NCI-H2029 treated with DMSO at 0.1 percent for 48 hours (cell line): ENCODE results near the gene UGT1A3.
A peak's percentile ranks its signal among the peaks of the same experiment; 100 is the strongest.
"Not testable (repeated sequence)": the region's sequence is repeated elsewhere in the genome, so short reads cannot be mapped to it uniquely, and the experiment has no call there.

ENCODE experiments used
- DNase-seq: peaks from one replicate; lab custom pipeline; 2025; lab: John Stamatoyannopoulos, UW

UGT1A3 gene

GRCh38 chr2:233707940-233708644, 20.8 kb upstream of the UGT1A3 start:
- no peak for DNase-seq

- DNase-seq: no peak
These were observed 19.9 kb upstream of the UGT1A3 start for GRCh38 chr2:233708942-233709341.

- DNase-seq: peak; percentile 27
These were observed 17.4 kb upstream of the UGT1A3 start for GRCh38 chr2:233711312-233712008.

GRCh38 chr2:233712611-233713261, 16.1 kb upstream of the UGT1A3 start, which contains the start of gene UGT1A5:
Gene UGT1A5 (plus strand): TSS chr2:233712907. CDS start chr2:233712992, 85 bp downstream.
- no peak for DNase-seq

GRCh38 chr2:233713262-233713615, 15.6 kb upstream of the UGT1A3 start:
- DNase-seq: no peak

GRCh38 chr2:233714121-233714520, 14.7 kb upstream of the UGT1A3 start:
- no peak for DNase-seq

- no peak for DNase-seq
These were observed 10.3 kb upstream of the UGT1A3 start, which contains the start of gene UGT1A4 for GRCh38 chr2:233718552-233718951. Gene UGT1A4 (plus strand): TSS chr2:233718736. CDS start chr2:233718821, 85 bp downstream.

- DNase-seq: not testable (repeated sequence)
These were observed 8.2 kb downstream of the UGT1A3 start for GRCh38 chr2:233736868-233737653.

- DNase-seq: no peak
These were observed 12.0 kb downstream of the UGT1A3 start for GRCh38 chr2:233740870-233741269.

- DNase-seq: no peak
These were observed 14.8 kb downstream of the UGT1A3 start for GRCh38 chr2:233743464-233744259.

- DNase-seq: no peak
These were observed 16.4 kb downstream of the UGT1A3 start for GRCh38 chr2:233745073-233745755.

GRCh38 chr2:233745838-233746237, 17.0 kb downstream of the UGT1A3 start:
- not testable (repeated sequence) for DNase-seq

- no peak for DNase-seq
These were observed 17.8 kb downstream of the UGT1A3 start for GRCh38 chr2:233746475-233747282.

- DNase-seq: no peak
These were observed 18.4 kb downstream of the UGT1A3 start for GRCh38 chr2:233747283-233747544.

- DNase-seq: not testable (repeated sequence)
These were observed 21.8 kb downstream of the UGT1A3 start for GRCh38 chr2:233750689-233751088.

GRCh38 chr2:233751212-233752009, 22.6 kb downstream of the UGT1A3 start:
- not testable (repeated sequence) for DNase-seq

GRCh38 chr2:233754872-233755611, 26.2 kb downstream of the UGT1A3 start:
- no peak for DNase-seq

- no peak for DNase-seq
These were observed 27.7 kb downstream of the UGT1A3 start for GRCh38 chr2:233756429-233757081.
